Neural progenitor cell (in vitro differentiated cells): Measurements from ENCODE around the gene GMIP.

Source experiments
- CTCF ChIP-seq: fragments of 200-600 bp; sonication (generic); IDR thresholded peaks from 2 replicates; pipeline ENCODE4 v1.5.1; 2017; ENCODE audit warnings: antibody characterized with exemption, mild to moderate bottlenecking
- EZH2 ChIP-seq: fragments of 200-600 bp; sonication (generic); IDR thresholded peaks from 2 replicates; pipeline ENCODE4 v1.6.1; 2017; ENCODE audit warnings: antibody characterized with exemption, mild to moderate bottlenecking, moderate library complexity

- no peak for TF ChIP-seq EZH2
- no peak for TF ChIP-seq CTCF
Measured at GRCh38 chr19:19610376-19611202, 32.9 kb downstream of the GMIP start.
